ENCODE data around the gene ERC2.

The ERC2 gene

DNA sequence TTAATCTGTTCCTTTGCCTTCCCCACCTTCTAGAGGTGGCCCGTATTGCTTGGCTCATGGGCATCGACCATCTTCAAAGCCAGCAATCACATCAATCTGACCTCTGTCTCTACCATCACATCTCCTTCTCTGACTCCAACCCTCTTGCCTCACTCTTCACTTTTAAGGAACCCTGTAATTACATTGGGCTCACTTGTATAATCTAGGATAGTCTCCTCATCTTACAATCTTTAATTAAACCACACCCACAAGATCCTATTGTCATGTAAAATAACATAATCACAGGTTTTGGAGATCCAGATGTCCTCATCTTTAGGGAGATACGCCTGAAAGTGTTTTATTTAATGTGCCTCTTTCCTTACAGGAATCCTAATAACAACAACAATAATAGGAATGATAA lies 234.5 kb downstream of the ERC2 start:
- no peak for FAIRE-seq
- no peak for TF ChIP-seq POLR2AphosphoS5 (IDR thresholded peaks at IDR 0.05; ENCODE audit: low read depth, low read length)
- TF ChIP-seq TAF1 (IDR thresholded peaks at IDR 0.05; ENCODE audit: borderline replicate concordance, low read depth, low read length): no peak
- TF ChIP-seq POLR2A (IDR thresholded peaks at IDR 0.05; ENCODE audit: low read depth, low read length): no peak
- DNase-seq (ENCODE audit: insufficient read length): no peak

DNA sequence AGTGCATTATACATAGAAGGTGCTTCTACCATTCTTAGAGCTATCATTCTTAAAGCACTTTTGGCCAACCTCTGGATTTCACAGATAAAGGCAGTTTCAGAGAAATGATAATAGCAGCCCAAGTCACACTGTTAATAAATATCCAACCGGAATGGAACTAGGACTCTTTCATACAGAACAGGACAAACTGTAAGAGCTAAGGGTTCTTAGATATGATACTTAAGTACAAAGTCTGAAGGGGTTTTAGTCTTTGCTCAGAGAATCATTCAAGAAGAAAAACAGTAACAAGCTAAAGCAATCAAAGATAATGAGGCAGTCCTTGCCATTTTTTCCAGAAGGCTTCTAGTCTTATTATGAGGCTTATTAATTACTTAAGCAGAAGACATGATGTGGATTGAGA lies 239.0 kb downstream of the ERC2 start:
- no peak for TF ChIP-seq POLR2AphosphoS5 (IDR thresholded peaks at IDR 0.05; ENCODE audit: low read depth, low read length)
- no peak for FAIRE-seq
- DNase-seq (ENCODE audit: insufficient read length): no peak

DNA sequence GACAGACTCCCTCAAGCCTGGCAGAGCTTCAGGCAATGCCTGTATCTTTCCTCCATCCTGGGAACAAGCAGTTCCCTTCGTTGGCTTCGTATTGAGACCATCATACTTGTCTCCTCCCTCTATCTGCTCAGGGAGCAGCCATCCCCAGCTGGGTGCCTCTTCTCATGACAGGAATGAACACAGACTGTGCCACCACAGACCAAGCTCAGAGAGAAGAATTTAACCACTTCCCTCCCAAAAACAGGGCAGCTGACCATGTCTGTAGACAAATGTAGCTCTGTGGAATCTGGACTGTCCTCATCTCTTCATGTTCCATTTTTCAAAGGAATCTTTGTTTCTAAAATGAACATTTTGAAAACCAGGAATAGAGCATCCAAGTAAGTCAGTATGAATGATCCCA lies 245.4 kb downstream of the ERC2 start:
- no peak for FAIRE-seq
- TF ChIP-seq POLR2AphosphoS5 (IDR thresholded peaks at IDR 0.05; ENCODE audit: low read depth, low read length) (no peak), POLR2A (IDR thresholded peaks at IDR 0.05; ENCODE audit: low read depth, low read length) (no peak), TAF1 (IDR thresholded peaks at IDR 0.05; ENCODE audit: borderline replicate concordance, low read depth, low read length) (no peak)
- no peak for DNase-seq (ENCODE audit: insufficient read length)

DNA sequence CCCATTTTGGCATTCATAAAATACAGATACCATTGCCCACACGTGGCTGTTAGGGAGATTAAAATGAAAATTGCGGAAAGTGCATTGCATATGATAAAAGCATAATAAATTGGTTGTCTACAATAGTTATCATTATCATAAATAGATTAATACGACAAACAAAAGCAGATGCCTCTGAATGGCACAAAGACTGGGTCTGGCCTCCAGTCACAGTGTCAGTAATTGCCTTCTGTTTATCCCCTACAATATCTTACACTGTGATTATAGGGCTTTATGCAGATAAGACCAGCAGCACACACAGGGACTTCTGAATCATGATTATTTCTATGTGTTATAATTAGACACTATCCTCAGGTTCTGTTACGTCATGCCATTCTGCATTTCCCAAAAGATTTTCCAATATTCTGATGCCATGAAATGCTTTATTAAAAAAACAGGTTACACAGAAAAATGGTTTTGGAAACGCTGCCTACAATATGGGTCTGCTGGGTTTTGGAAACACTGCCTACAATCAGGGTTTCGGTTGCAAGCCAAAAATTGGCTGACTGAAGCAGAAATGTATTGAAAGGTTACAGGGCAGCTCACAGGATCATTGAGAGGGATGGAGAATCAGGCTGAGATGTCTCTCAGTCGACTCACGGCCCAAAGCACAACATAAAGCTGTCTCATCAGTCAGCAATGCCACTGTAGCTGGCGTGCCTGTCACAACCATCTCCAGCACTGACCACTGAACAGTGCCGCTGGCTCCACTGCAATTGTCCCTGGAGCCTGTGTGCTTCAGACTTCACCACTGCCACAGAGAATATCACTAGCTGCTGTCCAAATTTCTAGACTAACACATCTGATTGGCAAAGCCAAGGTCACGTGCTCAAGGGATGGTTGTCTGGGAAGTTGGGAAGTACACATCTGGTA lies 248.1 kb downstream of the ERC2 start:
- TF ChIP-seq POLR2A (IDR thresholded peaks at IDR 0.05; ENCODE audit: low read depth, low read length) (no peak), POLR2AphosphoS5 (IDR thresholded peaks at IDR 0.05; ENCODE audit: low read depth, low read length) (no peak), TAF1 (IDR thresholded peaks at IDR 0.05; ENCODE audit: borderline replicate concordance, low read depth, low read length) (no peak)
- FAIRE-seq (no peak), DNase-seq (ENCODE audit: insufficient read length) (no peak)

DNA sequence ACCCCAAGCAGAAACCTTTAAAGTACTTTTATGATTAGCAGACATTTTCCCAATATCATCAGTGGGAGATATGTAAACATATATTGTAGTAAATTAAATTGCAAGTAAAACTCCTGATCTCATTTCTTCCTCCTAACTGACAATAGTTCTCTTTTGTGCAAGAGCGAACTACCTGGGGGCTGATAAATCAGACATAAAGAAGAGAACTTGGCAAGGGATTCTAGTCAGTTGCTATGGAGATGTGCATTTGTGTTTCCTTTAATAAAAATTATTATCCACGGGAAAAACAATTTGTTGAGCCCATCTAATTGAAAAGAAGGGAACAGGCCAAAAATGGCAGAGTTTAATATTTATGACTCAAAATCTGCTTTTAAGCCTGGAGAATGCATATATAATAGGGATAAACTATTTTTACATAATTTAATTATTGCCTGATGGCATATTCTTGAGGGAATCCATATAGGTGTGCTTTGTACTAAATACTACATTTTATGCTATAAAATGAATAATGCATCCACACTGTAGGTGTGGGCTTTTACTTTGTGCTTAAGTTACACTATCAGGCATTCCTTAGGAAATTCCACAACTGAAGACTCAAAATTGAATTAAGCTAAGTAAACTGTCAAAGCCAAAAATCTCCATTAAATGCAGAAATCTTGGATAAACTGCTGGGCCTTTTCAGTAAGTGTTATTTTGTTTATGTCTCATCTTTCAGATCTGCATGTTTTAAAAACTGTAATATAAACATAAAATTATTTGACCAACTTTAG lies 258.1 kb downstream of the ERC2 start:
- DNase-seq (ENCODE audit: insufficient read length): no peak
- TF ChIP-seq TAF1 (IDR thresholded peaks at IDR 0.05; ENCODE audit: borderline replicate concordance, low read depth, low read length) (no peak), POLR2AphosphoS5 (IDR thresholded peaks at IDR 0.05; ENCODE audit: low read depth, low read length) (no peak), POLR2A (IDR thresholded peaks at IDR 0.05; ENCODE audit: low read depth, low read length) (no peak)
- no peak for FAIRE-seq

DNA sequence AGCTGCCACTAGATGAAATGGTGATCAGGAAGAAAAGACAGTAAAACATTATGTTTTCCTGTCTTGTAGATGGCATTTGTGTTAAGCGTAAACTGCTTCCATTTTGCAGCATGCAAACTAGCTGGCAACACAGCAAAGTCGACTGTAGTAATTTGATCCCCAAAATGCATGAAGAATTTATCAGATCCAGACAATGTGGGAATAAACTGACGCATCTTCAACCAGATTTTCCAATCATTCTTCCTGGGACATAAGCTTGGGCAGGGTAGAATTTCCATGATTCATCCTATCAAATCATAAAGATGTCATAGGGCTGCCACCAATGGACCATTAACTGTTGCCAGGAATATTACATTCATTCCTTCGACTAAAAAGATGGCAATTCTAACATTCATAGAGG lies 260.3 kb downstream of the ERC2 start:
- FAIRE-seq (no peak), DNase-seq (ENCODE audit: insufficient read length) (no peak)
- no peak for TF ChIP-seq POLR2A (IDR thresholded peaks at IDR 0.05; ENCODE audit: low read depth, low read length)
- no peak for TF ChIP-seq TAF1 (IDR thresholded peaks at IDR 0.05; ENCODE audit: borderline replicate concordance, low read depth, low read length)
- TF ChIP-seq POLR2AphosphoS5 (IDR thresholded peaks at IDR 0.05; ENCODE audit: low read depth, low read length): no peak

DNA sequence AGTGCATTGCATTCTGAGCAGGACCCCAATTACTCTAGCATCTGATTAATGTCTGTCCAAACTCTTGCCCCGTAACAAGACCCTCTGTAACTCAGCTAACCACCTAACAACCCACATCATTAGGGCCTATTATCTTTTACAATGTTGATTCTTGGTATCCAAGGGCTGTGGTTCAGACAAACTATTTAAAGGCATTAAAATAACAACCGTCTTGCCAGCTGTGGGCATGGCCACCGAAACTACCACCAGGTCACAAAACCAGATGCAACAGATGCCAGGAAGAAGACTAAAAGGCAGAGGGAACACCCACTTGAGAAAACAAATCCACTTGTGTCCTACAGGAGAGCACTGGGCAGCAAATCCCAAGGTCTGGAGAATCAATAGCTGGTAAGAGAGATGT lies 262.9 kb downstream of the ERC2 start:
- TF ChIP-seq POLR2AphosphoS5 (IDR thresholded peaks at IDR 0.05; ENCODE audit: low read depth, low read length) (no peak), TAF1 (IDR thresholded peaks at IDR 0.05; ENCODE audit: borderline replicate concordance, low read depth, low read length) (no peak), POLR2A (IDR thresholded peaks at IDR 0.05; ENCODE audit: low read depth, low read length) (no peak)
- FAIRE-seq (no peak), DNase-seq (ENCODE audit: insufficient read length) (no peak)

DNA sequence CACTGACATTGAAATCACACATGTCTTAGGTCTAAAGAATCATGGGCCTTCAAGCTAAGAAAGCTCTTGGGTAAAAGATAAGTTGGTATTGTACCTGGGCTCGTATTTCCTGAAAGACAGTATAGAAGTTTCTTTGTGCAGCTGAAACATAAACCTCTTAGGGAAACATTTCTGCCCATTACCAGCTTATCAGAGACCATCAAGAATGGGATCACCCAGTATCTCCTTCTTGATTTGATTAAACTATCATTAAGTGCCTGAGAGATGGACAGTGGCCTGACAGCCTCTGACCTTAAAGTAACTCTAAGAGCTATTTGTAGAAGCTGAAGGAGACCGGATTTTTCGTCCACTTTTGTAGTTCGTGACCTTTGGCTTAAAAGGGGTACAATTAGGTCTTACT lies 265.3 kb downstream of the ERC2 start:
- no peak for DNase-seq (ENCODE audit: insufficient read length)
- no peak for TF ChIP-seq TAF1 (IDR thresholded peaks at IDR 0.05; ENCODE audit: borderline replicate concordance, low read depth, low read length)
- no peak for TF ChIP-seq POLR2A (IDR thresholded peaks at IDR 0.05; ENCODE audit: low read depth, low read length)
- no peak for TF ChIP-seq POLR2AphosphoS5 (IDR thresholded peaks at IDR 0.05; ENCODE audit: low read depth, low read length)
- no peak for FAIRE-seq

DNA sequence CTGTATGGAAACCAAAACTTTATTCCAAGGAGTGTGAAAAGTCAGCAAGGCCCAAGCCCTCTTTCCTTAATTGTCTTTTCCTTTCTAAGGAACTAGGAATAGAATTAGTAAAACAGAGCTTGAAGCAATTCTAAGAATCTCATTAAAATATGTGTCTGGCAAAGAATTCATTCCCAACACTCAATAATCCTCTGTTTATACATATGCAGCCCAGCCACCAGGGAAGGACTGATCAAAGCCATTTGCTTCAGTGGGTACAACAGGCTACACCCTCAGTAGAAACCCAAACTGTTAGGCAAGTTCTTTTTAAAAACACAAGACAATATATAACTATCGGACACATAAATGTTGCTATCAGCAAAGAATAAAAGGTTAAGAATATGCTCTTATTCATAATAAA lies 266.9 kb downstream of the ERC2 start:
- TF ChIP-seq TAF1 (IDR thresholded peaks at IDR 0.05; ENCODE audit: borderline replicate concordance, low read depth, low read length): no peak
- no peak for TF ChIP-seq POLR2AphosphoS5 (IDR thresholded peaks at IDR 0.05; ENCODE audit: low read depth, low read length)
- no peak for TF ChIP-seq POLR2A (IDR thresholded peaks at IDR 0.05; ENCODE audit: low read depth, low read length)
- no peak for FAIRE-seq
- no peak for DNase-seq (ENCODE audit: insufficient read length)

DNA sequence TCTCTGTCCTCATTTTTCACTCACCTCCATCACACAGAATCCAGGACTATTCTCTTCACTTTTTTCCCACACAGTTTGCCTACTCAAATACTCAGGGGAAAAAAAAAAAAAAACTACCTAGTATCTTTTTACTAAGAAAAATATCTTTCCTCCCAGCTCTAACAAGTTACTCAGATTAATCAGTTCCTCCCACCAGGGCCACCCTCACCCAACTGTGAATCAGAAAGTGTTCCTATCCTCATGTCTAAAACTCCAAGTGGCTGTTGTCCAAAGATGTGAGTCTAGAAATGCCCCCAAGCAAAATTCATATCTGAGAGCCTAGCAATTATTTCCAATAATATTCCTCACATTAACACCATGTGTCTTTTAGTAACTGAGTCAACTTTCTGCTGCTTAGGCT lies 268.0 kb downstream of the ERC2 start:
- TF ChIP-seq POLR2AphosphoS5 (IDR thresholded peaks at IDR 0.05; ENCODE audit: low read depth, low read length) (no peak), TAF1 (IDR thresholded peaks at IDR 0.05; ENCODE audit: borderline replicate concordance, low read depth, low read length) (no peak), POLR2A (IDR thresholded peaks at IDR 0.05; ENCODE audit: low read depth, low read length) (no peak)
- DNase-seq (ENCODE audit: insufficient read length) (no peak), FAIRE-seq (no peak)

DNA sequence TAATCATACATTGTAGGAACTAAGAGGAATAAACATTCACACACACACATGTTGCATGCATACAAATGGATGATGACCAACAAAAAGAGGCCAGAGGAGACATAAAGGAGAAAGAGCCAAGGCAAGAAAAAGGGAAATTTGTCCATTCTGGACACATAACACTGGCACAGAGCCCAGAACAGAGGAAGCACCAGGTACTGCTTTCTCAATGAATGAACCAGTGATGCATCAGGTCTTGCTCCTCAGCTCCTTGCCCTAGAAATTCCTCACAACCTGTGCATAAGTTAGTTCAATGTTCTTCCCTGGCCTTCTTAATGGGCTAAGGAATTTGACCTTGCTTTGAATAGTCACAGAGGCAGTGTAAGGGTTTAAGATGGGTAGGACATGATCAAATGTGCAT lies 270.3 kb downstream of the ERC2 start:
- FAIRE-seq (no peak), DNase-seq (ENCODE audit: insufficient read length) (no peak)
- TF ChIP-seq POLR2A (IDR thresholded peaks at IDR 0.05; ENCODE audit: low read depth, low read length) (no peak), POLR2AphosphoS5 (IDR thresholded peaks at IDR 0.05; ENCODE audit: low read depth, low read length) (no peak), TAF1 (IDR thresholded peaks at IDR 0.05; ENCODE audit: borderline replicate concordance, low read depth, low read length) (no peak)

Measured in GM12892 (cell line).